Measurements from ENCODE around the gene HTRA1. TPM values are rescaled to one million over a fixed set of nuclear protein-coding genes. Genes with fewer than 3 reads are reported as not detected.

Gene HTRA1
- total RNA-seq, 4 donors from 2014 or later = 14.2 to 23.2 (median 17.2) TPM

DNA sequence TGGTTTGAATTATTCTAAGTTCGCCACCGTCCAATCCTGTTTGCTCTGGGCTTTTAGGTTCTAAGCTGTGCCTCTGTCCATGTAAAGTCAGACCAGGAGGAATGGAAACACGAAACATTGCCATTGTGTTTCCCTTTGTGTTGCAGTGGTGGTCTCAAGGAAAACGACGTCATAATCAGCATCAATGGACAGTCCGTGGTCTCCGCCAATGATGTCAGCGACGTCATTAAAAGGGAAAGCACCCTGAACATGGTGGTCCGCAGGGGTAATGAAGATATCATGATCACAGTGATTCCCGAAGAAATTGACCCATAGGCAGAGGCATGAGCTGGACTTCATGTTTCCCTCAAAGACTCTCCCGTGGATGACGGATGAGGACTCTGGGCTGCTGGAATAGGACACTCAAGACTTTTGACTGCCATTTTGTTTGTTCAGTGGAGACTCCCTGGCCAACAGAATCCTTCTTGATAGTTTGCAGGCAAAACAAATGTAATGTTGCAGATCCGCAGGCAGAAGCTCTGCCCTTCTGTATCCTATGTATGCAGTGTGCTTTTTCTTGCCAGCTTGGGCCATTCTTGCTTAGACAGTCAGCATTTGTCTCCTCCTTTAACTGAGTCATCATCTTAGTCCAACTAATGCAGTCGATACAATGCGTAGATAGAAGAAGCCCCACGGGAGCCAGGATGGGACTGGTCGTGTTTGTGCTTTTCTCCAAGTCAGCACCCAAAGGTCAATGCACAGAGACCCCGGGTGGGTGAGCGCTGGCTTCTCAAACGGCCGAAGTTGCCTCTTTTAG is 52.9 kb downstream of the HTRA1 start:
- Histone ChIP-seq H3K27me3 (no peaks in the 10 kb centered on the region), H3K27ac (peak overlapping the region in 2 of 4 donors; percentile 33 to 63), H3K4me3 (no peak overlapping the region), H3K4me1 (no peaks in the 10 kb centered on the region), H3K36me3 (no peaks in the 10 kb centered on the region), H3K9me3 (no peaks in the 10 kb centered on the region)
- ATAC-seq (no peak), DNase-seq (no peak)
- TF ChIP-seq, protein P1, sequence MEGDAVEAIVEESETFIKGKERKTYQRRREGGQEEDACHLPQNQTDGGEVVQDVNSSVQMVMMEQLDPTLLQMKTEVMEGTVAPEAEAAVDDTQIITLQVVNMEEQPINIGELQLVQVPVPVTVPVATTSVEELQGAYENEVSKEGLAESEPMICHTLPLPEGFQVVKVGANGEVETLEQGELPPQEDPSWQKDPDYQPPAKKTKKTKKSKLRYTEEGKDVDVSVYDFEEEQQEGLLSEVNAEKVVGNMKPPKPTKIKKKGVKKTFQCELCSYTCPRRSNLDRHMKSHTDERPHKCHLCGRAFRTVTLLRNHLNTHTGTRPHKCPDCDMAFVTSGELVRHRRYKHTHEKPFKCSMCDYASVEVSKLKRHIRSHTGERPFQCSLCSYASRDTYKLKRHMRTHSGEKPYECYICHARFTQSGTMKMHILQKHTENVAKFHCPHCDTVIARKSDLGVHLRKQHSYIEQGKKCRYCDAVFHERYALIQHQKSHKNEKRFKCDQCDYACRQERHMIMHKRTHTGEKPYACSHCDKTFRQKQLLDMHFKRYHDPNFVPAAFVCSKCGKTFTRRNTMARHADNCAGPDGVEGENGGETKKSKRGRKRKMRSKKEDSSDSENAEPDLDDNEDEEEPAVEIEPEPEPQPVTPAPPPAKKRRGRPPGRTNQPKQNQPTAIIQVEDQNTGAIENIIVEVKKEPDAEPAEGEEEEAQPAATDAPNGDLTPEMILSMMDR (IDR thresholded peaks at IDR 0.05 in 4 of 5, conservative IDR thresholded peaks at IDR 0.05 in 1 of 5) = no peak
- TF ChIP-seq POLR2A (IDR thresholded peaks at IDR 0.05) = no peak
- in situ Hi-C loops (cut with MboI; ENCODE audit: low sequenced_read_pairs in 4 of 4) (no loop called here), intact Hi-C loops (cut with DNase I; ENCODE audit: low total_unique reads) (no loop called here)

DNA sequence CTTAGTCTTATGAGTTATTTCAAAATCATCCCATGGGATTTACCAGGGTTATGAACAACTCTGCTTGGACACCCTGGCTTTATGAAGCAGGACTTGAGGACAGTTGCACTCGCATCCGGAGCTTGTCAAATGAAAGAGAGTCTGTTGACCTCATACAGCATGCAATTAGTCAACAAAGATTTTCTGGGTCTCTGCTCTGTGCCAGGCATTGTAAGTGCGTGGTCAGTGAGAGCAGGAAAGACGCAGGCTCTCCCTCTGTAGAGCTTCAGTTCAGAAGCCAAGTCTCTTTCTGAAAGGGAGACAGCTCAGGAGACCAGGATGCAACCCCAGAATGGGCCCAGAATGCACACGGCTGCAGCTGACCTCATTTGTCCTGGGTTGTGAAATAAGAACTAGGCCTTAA is 53.7 kb downstream of the HTRA1 start:
- in situ Hi-C loops (cut with MboI; ENCODE audit: low sequenced_read_pairs in 4 of 4) = no loop called here
- no peaks in the 10 kb centered on the region for H3K36me3 ChIP-seq
- no peaks in the 10 kb centered on the region for H3K27me3 ChIP-seq
- no peaks in the 10 kb centered on the region for H3K4me1 ChIP-seq
- H3K4me3 ChIP-seq = no peak overlapping the region
- H3K27ac ChIP-seq = peak overlapping the region; percentile 13 to 63 (median 28)
- intact Hi-C loops (cut with DNase I; ENCODE audit: low total_unique reads) = no loop called here
- ATAC-seq (peak; percentile 47), DNase-seq (peak in 1 of 2 donors; percentile 22)
- TF ChIP-seq, protein P1 (IDR thresholded peaks at IDR 0.05 in 4 of 5, conservative IDR thresholded peaks at IDR 0.05 in 1 of 5) = no peak
- TF ChIP-seq POLR2A (IDR thresholded peaks at IDR 0.05) = no peak
- H3K9me3 ChIP-seq = no peaks in the 10 kb centered on the region

DNA sequence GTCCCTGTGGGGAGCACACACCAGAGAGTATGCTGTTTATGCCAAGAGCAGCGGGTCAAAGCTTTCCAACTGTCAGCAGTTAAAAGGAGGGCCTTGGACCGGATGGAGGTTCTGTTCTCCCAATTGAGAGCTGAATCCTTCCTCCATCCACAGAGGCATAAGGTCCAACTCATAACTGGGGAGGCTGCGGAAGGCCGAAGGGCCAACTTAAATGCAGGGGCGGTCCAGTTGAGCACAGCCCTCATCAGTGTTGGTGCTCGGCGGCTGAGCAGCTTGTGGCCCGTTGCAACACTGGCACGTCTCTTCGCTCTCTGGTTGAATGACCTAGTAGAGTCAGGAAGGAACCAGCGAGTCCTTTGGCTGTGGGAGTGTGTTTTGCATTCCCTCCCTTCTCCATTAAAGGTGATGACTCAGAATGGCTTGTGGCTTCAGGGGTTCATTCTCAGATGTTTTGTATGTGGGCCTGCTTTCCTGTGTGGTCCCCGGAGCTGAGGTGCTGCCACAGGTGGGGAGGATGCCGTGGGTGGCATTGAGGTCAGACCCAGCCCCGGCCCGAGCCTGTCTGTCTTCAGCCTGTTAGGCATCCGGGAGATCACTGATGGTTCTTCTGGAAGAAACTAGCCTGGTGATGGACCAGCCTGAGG is 54.4 kb downstream of the HTRA1 start:
- in situ Hi-C loops (cut with MboI; ENCODE audit: low sequenced_read_pairs in 4 of 4) = no loop called here

DNA sequence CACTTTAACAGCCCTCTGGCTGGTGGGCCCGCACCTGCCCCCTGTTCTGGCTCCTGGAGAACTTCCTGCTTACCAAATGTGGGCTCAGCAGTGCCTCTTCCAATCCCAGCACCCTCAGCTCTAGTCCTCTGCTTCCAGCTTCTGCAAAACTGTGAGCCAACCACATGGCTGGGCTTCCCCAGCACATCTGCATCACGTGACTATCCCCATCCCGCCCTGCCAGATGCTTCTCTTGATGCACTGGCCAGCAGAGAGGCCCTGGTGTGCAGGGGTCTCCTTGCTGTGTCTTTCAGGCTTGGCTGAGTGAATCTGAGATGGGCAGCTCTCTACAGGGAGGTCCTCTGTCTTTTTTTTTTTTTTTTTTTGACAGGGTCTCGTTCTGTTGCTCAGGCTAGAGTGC is 55.4 kb downstream of the HTRA1 start:
- Histone ChIP-seq H3K27me3 (no peaks in the 10 kb centered on the region), H3K4me1 (no peaks in the 10 kb centered on the region), H3K36me3 (no peaks in the 10 kb centered on the region), H3K27ac (no peak overlapping the region), H3K9me3 (no peaks in the 10 kb centered on the region), H3K4me3 (no peak overlapping the region)
- ATAC-seq = no peak
- intact Hi-C loops (cut with DNase I; ENCODE audit: low total_unique reads) = no loop called here
- no peak for DNase-seq
- TF ChIP-seq, protein P1 (IDR thresholded peaks at IDR 0.05 in 4 of 5, conservative IDR thresholded peaks at IDR 0.05 in 1 of 5) = no peak
- TF ChIP-seq POLR2A (IDR thresholded peaks at IDR 0.05) = no peak
- in situ Hi-C loops (cut with MboI; ENCODE audit: low sequenced_read_pairs in 4 of 4) = no loop called here

More for the DNA sequence above, 54.4 kb downstream of the HTRA1 start:
- H3K4me3 ChIP-seq = no peak overlapping the region
- no peaks in the 10 kb centered on the region for H3K4me1 ChIP-seq
- H3K27me3 ChIP-seq = no peaks in the 10 kb centered on the region
- no peaks in the 10 kb centered on the region for H3K9me3 ChIP-seq
- H3K27ac ChIP-seq = peak overlapping the region; percentile 13 to 63 (median 28)
- no peak for TF ChIP-seq POLR2A (IDR thresholded peaks at IDR 0.05)
- TF ChIP-seq, protein P1 (IDR thresholded peaks at IDR 0.05 in 4 of 5, conservative IDR thresholded peaks at IDR 0.05 in 1 of 5) = no peak
- intact Hi-C loops (cut with DNase I; ENCODE audit: low total_unique reads) = no loop called here
- ATAC-seq = peak; percentile 23 to 29
- peak in 1 of 2 donors; percentile 19 for DNase-seq
- no peaks in the 10 kb centered on the region for H3K36me3 ChIP-seq
